HG02678 (cell line): ENCODE results near the gene RNGTT.
"Not testable (repeated sequence)": the region's sequence is repeated elsewhere in the genome, so short reads cannot be mapped to it uniquely, and the experiment has no call there.

ENCODE experiments used
- ATAC-seq: cut with Tn5 transposase; IDR thresholded peaks from one replicate; pipeline ENCODE4 v1.9.1; 2021; ENCODE audit warnings: mild to moderate bottlenecking, moderate library complexity; ENCODE audit not compliant: unreplicated experiment

The RNGTT gene

GRCh38 chr6:88741939-88742338 is 221.5 kb downstream of the RNGTT start:
- ATAC-seq = no peak

- ATAC-seq = no peak
Measured at GRCh38 chr6:88741071-88741470, 222.3 kb downstream of the RNGTT start.

GRCh38 chr6:88734544-88734943 is 228.9 kb downstream of the RNGTT start:
- no peak for ATAC-seq

GRCh38 chr6:88730611-88731011 is 232.8 kb downstream of the RNGTT start:
- ATAC-seq = no peak

- no peak for ATAC-seq
Measured at GRCh38 chr6:88728756-88729155, 234.7 kb downstream of the RNGTT start.

- not testable (repeated sequence) for ATAC-seq
Measured at GRCh38 chr6:88726409-88726808, 237.0 kb downstream of the RNGTT start.

GRCh38 chr6:88725111-88725975 is 238.1 kb downstream of the RNGTT start:
- ATAC-seq = no peak

- no peak for ATAC-seq
Measured at GRCh38 chr6:88722686-88723085, 240.7 kb downstream of the RNGTT start.

GRCh38 chr6:88716399-88716798 is 247.0 kb downstream of the RNGTT start:
- ATAC-seq = not testable (repeated sequence)

GRCh38 chr6:88712243-88712936 is 251.0 kb downstream of the RNGTT start:
- ATAC-seq = no peak

- no peak for ATAC-seq
Measured at GRCh38 chr6:88709819-88710246, 253.6 kb downstream of the RNGTT start.

- no peak for ATAC-seq
Measured at GRCh38 chr6:88708197-88708744, 255.1 kb downstream of the RNGTT start.

- peak; percentile 94 for ATAC-seq
Measured at GRCh38 chr6:88705601-88706000, 257.8 kb downstream of the RNGTT start.

GRCh38 chr6:88704980-88705379 is 258.4 kb downstream of the RNGTT start:
- ATAC-seq = no peak

- no peak for ATAC-seq
Measured at GRCh38 chr6:88702956-88703556, 260.4 kb downstream of the RNGTT start.

- no peak for ATAC-seq
Measured at GRCh38 chr6:88698661-88699060, 264.8 kb downstream of the RNGTT start.

GRCh38 chr6:88695937-88696336 is 267.5 kb downstream of the RNGTT start:
- ATAC-seq = no peak

GRCh38 chr6:88683734-88684133 is 279.7 kb downstream of the RNGTT start:
- ATAC-seq = no peak

GRCh38 chr6:88680654-88681053 is 282.8 kb downstream of the RNGTT start:
- no peak for ATAC-seq

GRCh38 chr6:88679841-88680240 is 283.6 kb downstream of the RNGTT start:
- no peak for ATAC-seq

GRCh38 chr6:88677356-88677755 is 286.1 kb downstream of the RNGTT start:
- ATAC-seq = no peak
